K562 (cell line): ENCODE results near the gene HMX2. TPM values are rescaled to one million over a fixed set of nuclear protein-coding genes. Genes with fewer than 3 reads are reported as not detected.

Experiments
- BRF2 ChIP-seq: IDR thresholded peaks from 3 replicates; pipeline ENCODE4 v1.6.1; 2011; ENCODE audit warnings: borderline replicate concordance, mild to moderate bottlenecking; ENCODE audit not compliant: insufficient read length, insufficient read depth
- CBX8 ChIP-seq: fragments of 200-600 bp; sonication (generic); IDR thresholded peaks from 2 replicates; pipeline ENCODE4 v1.6.1; 2012; ENCODE audit warnings: borderline replicate concordance, mixed run types, low read depth, mild to moderate bottlenecking, moderate library complexity, mixed read lengths, low read length, control low read depth, inconsistent platforms; ENCODE audit not compliant: poor library complexity, severe bottlenecking; ENCODE audit errors: extremely low read depth
- CREBBP ChIP-seq: IDR thresholded peaks from one replicate; pipeline ENCODE4 v1.6.1; 2012; ENCODE audit warnings: low read depth, mild to moderate bottlenecking, control low read depth, inconsistent platforms, low read length
- CUX1 ChIP-seq: fragments of 200-800 bp; sonication (Bioruptor generic); IDR thresholded peaks from 2 replicates; pipeline ENCODE4 v1.6.1; 2016; ENCODE audit warnings: missing genetic modification characterization, missing compliant biosample characterization
- ETS2 ChIP-seq: IDR thresholded peaks from 2 replicates; pipeline ENCODE4 v1.6.1; 2016; ENCODE audit warnings: borderline replicate concordance, missing genetic modification characterization, mild to moderate bottlenecking, moderate library complexity, missing compliant biosample characterization; ENCODE audit not compliant: poor library complexity, severe bottlenecking
- ETV5 ChIP-seq: sonication (generic); formaldehyde crosslinking; IDR thresholded peaks from 2 replicates; pipeline ENCODE4 v1.4.0; 2020; ENCODE audit warnings: low read depth, mild to moderate bottlenecking, missing genetic modification reagents
- KAT7 ChIP-seq: sonication (generic); formaldehyde crosslinking; IDR thresholded peaks from 2 replicates; pipeline ENCODE4 v1.8.0; 2022; ENCODE audit warnings: missing genetic modification reagents, mild to moderate bottlenecking, borderline replicate concordance
- NFIC ChIP-seq: fragments of 450-650 bp; IDR thresholded peaks from 2 replicates; pipeline ENCODE4 v1.6.1; 2017; ENCODE audit warnings: mild to moderate bottlenecking, inconsistent platforms
- PHTF2 ChIP-seq: fragments of 250-450 bp; sonication (Bioruptor Pico); IDR thresholded peaks from 2 replicates; pipeline ENCODE4 v1.5.0; 2021; ENCODE audit warnings: mild to moderate bottlenecking
- RBM25 ChIP-seq: fragments of 200-400 bp; formaldehyde crosslinking; IDR thresholded peaks from 2 replicates; pipeline ENCODE4 v1.6.1; 2018; ENCODE audit warnings: low read length, low read depth, moderate library complexity; ENCODE audit not compliant: severe bottlenecking
- SAFB2 ChIP-seq: fragments of 200-400 bp; formaldehyde crosslinking; IDR thresholded peaks from 2 replicates; pipeline ENCODE4 v1.6.1; 2018; ENCODE audit warnings: borderline replicate concordance, low read length, low read depth, moderate library complexity; ENCODE audit not compliant: severe bottlenecking
- SMARCA5 ChIP-seq: fragments of 450-650 bp; IDR thresholded peaks from 2 replicates; pipeline ENCODE4 v1.6.1; 2016
- SNAPC5 ChIP-seq: fragments of 250-450 bp; sonication (Bioruptor Pico); IDR thresholded peaks from 2 replicates; pipeline ENCODE4 v1.8.0; 2021; ENCODE audit warnings: moderate library complexity, mild to moderate bottlenecking, inconsistent platforms
- TBP ChIP-seq: optimal IDR thresholded peaks from 2 replicates; pipeline ENCODE3; 2011; ENCODE audit warnings: low read depth, low read length, improper control_type of control experiment
- TSHZ1 ChIP-seq: fragments of 250-450 bp; sonication (Bioruptor Pico); IDR thresholded peaks from 2 replicates; pipeline ENCODE4 v1.4.0; 2020; ENCODE audit warnings: mild to moderate bottlenecking, moderate library complexity
- WHSC1 ChIP-seq: IDR thresholded peaks from one replicate; pipeline ENCODE4 v1.6.1; 2012; ENCODE audit warnings: low read length, control low read depth, inconsistent platforms
- YBX1 ChIP-seq: fragments of 450-650 bp; IDR thresholded peaks from 2 replicates; pipeline ENCODE4 v1.7.1; 2016; ENCODE audit warnings: mild to moderate bottlenecking
- ZNF77 ChIP-seq: fragments of 250-450 bp; sonication (Bioruptor Pico); IDR thresholded peaks from 2 replicates; pipeline ENCODE4 v1.5.0; 2020
- polyA plus RNA-seq, 8 experiments: library from polyadenylated mRNA; depleted of rRNA in 4 of 8; stranded (reverse) in 5 of 8; unstranded in 3 of 8; fragments of >200 nt; fragmentation: Nextera tagmentation in 2 of 8; fragmentation: Illumina TruSeq in 1 of 8; extraction: Ambion mirVana in 2 of 8; extraction: Trizol in 1 of 8; gene quantifications; 2 replicates each; pipeline versions ENCODE4 v1.2.1 to v1.2.3, GENCODE V29; 2011 to 2014; ENCODE audit warnings: inconsistent platforms in 1 of 8, missing spikeins in 1 of 8
- total RNA-seq, 7 experiments: library from RNA; depleted of rRNA in 6 of 7; stranded (reverse); fragments of >200 nt in 6 of 7; fragmentation: Illumina TruSeq in 2 of 7; extraction: Trizol in 2 of 7; gene quantifications; 2 replicates each; pipeline versions ENCODE4 v1.2.1 to v1.2.3, GENCODE V29; 2011 to 2021; ENCODE audit warnings: low replicate concordance in 1 of 7

Gene HMX2
- total and polyA plus RNA-seq, 9 of the 15 experiments (the other 6 are each of a cell fraction or from before 2014, with no cell fraction given): 0.07 to 0.58 (median 0.09) TPM; not detected in 2

- TF ChIP-seq BRF2 (no peak), KAT7 (CRISPR knock-in tag) (no peak), CREBBP (no peak), NFIC (no peak), CBX8 (no peak), ZNF77 (CRISPR knock-in tag) (no peak), SNAPC5 (no peak), SMARCA5 (no peak), TSHZ1 (CRISPR knock-in tag) (no peak), PHTF2 (CRISPR knock-in tag) (no peak), SAFB2 (no peak), TBP (peak; percentile 66), YBX1 (no peak), ETV5 (0 out of 2 replicates have a peak, but pooled peaks have one; percentile 28), WHSC1 (no peak), ETS2 (tag) (no peak), CUX1 (CRISPR knock-in tag) (no peak), RBM25 (peak; percentile 65)
Observed at GRCh38 chr10:123154092-123154710, 6.3 kb downstream of the HMX2 start, which contains the start of gene BUB3 (continued).
